ENCODE measurements around the gene TRAIP. TPM values are rescaled to one million over a fixed set of nuclear protein-coding genes. Genes with fewer than 3 reads are reported as not detected.
A peak's percentile ranks its signal among the peaks of the same experiment; 100 is the strongest.

Gene TRAIP
- total RNA-seq, 2 experiments from 2014 or later: 23.2 to 25.1 TPM

- POLR2A ChIA-PET: interaction anchor here (0.9 to 6.0 kb wide), 6 partner anchors 8 to 65 kb away, joined by 3 to 37 read pairs (median 4); partner anchors contain the start of gene UBA7
- CTCF ChIA-PET: interaction anchor here (0.6 to 20.5 kb wide), 8 partner anchors 12 to 143 kb away, joined by 3 to 412 read pairs (median 4); no protein-coding TSS in a partner anchor
- Mint-ChIP-seq H3K4me3 (no peak overlapping the region), H3K9me3 (no peaks in the 10 kb centered on the region), H3K4me1 (ENCODE audit: low read depth) (peaks cover 47% of the 10 kb centered on the region), H3K27ac (peak overlapping the region; percentile 66), H3K36me3 (ENCODE audit: low read depth) (peaks cover 3% of the 10 kb centered on the region), H3K27me3 (peaks cover 2% of the 10 kb centered on the region)
- intact Hi-C loops (cut with micrococcal nuclease): no loop called here
- ATAC-seq: no peak
- no peak for DNase-seq
- TF ChIP-seq CTCF (IDR thresholded peaks at IDR 0.05): no peak
Measured at GRCh38 chr3:49805367-49805782, 51.0 kb downstream of the TRAIP start.

GRCh38 chr3:49804141-49805041 lies 52.0 kb downstream of the TRAIP start:
- Mint-ChIP-seq H3K4me3 (peak overlapping the region; percentile 78), H3K4me1 (ENCODE audit: low read depth) (peaks cover 44% of the 10 kb centered on the region), H3K27me3 (peaks cover 2% of the 10 kb centered on the region), H3K36me3 (ENCODE audit: low read depth) (no peaks in the 10 kb centered on the region), H3K9me3 (no peaks in the 10 kb centered on the region), H3K27ac (peak overlapping the region; percentile 66)
- TF ChIP-seq CTCF (IDR thresholded peaks at IDR 0.05): no peak
- ChIA-PET CTCF (interaction anchor here (0.6 to 20.5 kb wide), 14 partner anchors 8 to 359 kb away, joined by 3 to 412 read pairs (median 4); partner anchors contain the start of genes IP6K1 and UBA7), POLR2A (interaction anchor here (0.8 to 6.0 kb wide), 14 partner anchors 8 to 284 kb away, joined by 3 to 37 read pairs (median 4); partner anchors contain the start of genes AMIGO3, RBM5 and UBA7)
- DNase-seq: no peak
- no peak for ATAC-seq
- intact Hi-C loops (cut with micrococcal nuclease): loop anchor here (5.0 kb wide), 1 partner anchor 103 kb away; no protein-coding TSS in a partner anchor

- no peak for TF ChIP-seq CTCF (IDR thresholded peaks at IDR 0.05)
- H3K4me1 Mint-ChIP-seq (ENCODE audit: low read depth): peaks cover 44% of the 10 kb centered on the region
- intact Hi-C loops (cut with micrococcal nuclease): loop anchor here (2.0 to 5.0 kb wide), 2 partner anchors 35 to 104 kb away; no protein-coding TSS in a partner anchor
- ChIA-PET POLR2A (interaction anchor here (0.8 to 6.0 kb wide), 15 partner anchors 9 to 285 kb away, joined by 3 to 37 read pairs (median 5); partner anchors contain the start of genes AMIGO3, IP6K1, RBM5 and UBA7), CTCF (interaction anchor here (0.7 to 20.5 kb wide), 27 partner anchors 9 to 359 kb away, joined by 3 to 412 read pairs (median 5); partner anchors contain the start of genes GMPPB, IP6K1, MON1A and RBM6)
- H3K27ac Mint-ChIP-seq: peak overlapping the region; percentile 20
- peaks cover 2% of the 10 kb centered on the region for H3K27me3 Mint-ChIP-seq
- H3K36me3 Mint-ChIP-seq (ENCODE audit: low read depth): no peaks in the 10 kb centered on the region
- peak overlapping the region; percentile 78 for H3K4me3 Mint-ChIP-seq
- ATAC-seq (peak; percentile 24), DNase-seq (peak; percentile 58)
- H3K9me3 Mint-ChIP-seq: no peaks in the 10 kb centered on the region
Measured at GRCh38 chr3:49803465-49804140, 52.8 kb downstream of the TRAIP start.

GRCh38 chr3:49802719-49803464 lies 53.5 kb downstream of the TRAIP start, which contains the start of gene INKA1:
TSS of gene INKA1 (plus strand) at chr3:49803261. CDS start at chr3:49803393, 132 bp downstream.
- peak within 1 kb of the TSS; percentile 78 for H3K4me3 Mint-ChIP-seq
- H3K27me3 Mint-ChIP-seq: peaks cover 2% of the 10 kb centered on the region
- peak; percentile 89 for TF ChIP-seq CTCF (IDR thresholded peaks at IDR 0.05)
- H3K9me3 Mint-ChIP-seq: no peaks in the 10 kb centered on the region
- ChIA-PET POLR2A (interaction anchor here (0.9 to 6.0 kb wide), 14 partner anchors 10 to 286 kb away, joined by 3 to 37 read pairs (median 5); partner anchors contain the start of genes AMIGO3, IP6K1, RBM5 and UBA7), CTCF (interaction anchor here (0.7 to 20.5 kb wide), 33 partner anchors 10 to 358 kb away, joined by 3 to 412 read pairs (median 5); partner anchors contain the start of genes GMPPB, IP6K1, MON1A and RBM6)
- no peaks in the 10 kb centered on the region for H3K36me3 Mint-ChIP-seq (ENCODE audit: low read depth)
- peaks cover 37% of the 10 kb centered on the region for H3K4me1 Mint-ChIP-seq (ENCODE audit: low read depth)
- peak within 1 kb of the TSS; percentile 78 for H3K27ac Mint-ChIP-seq
- intact Hi-C loops (cut with micrococcal nuclease): loop anchor here (2.0 to 5.0 kb wide), 2 partner anchors 36 to 104 kb away; no protein-coding TSS in a partner anchor
- ATAC-seq (peak; percentile 82), DNase-seq (peak; percentile 92)
